ENCODE measurements around the gene ATP11B. TPM values are rescaled to one million over a fixed set of nuclear protein-coding genes. Genes with fewer than 3 reads are reported as not detected.
A peak's percentile ranks its signal among the peaks of the same experiment; 100 is the strongest.

ATP11B gene
- total and polyA plus RNA-seq, 9 of the 15 experiments (the other 6 are each of a cell fraction or from before 2014, with no cell fraction given): 11.9 to 68.7 (median 41.8) TPM

- POLR2A ChIA-PET: interaction anchor here (0.6 to 3.0 kb wide), 2 partner anchors 12 to 1045 kb away, joined by 4 to 9 read pairs; no protein-coding TSS in a partner anchor
- FAIRE-seq: no peak
- no TSS peak for BruUV-seq (replicated peaks)
Measured at GRCh38 chr3:182917134-182917533, 123.8 kb downstream of the ATP11B start.

More at GRCh38 chr3:182917134-182917533, 123.8 kb downstream of the ATP11B start:
- Histone ChIP-seq H3K36me3 (ENCODE audit: control insufficient read depth, insufficient read depth, low read length) (peaks cover 31% of the 10 kb centered on the region; the same call in 2 of the 3 replicates), H3K79me2 (ENCODE audit: control insufficient read depth, insufficient read depth, low read length) (no peaks in the 10 kb centered on the region; the same call in 2 of the 3 replicates), H3K27ac (ENCODE audit: extremely low read depth, low read depth, low read length) (no peak overlapping the region), H3K9me1 (ENCODE audit: control insufficient read depth, insufficient read depth, low read length) (no peaks in the 10 kb centered on the region), H3K27me3 (ENCODE audit: control insufficient read depth in 2 of 2, insufficient read depth in 2 of 2, low read length in 2 of 2) (no peaks in the 10 kb centered on the region), H3K4me2 (ENCODE audit: insufficient read depth, low read length) (no peak overlapping the region), H3K9ac (ENCODE audit: insufficient read depth in 1 of 2, low read depth in 2 of 2, low read length in 2 of 2) (no peak overlapping the region), H3K4me1 (replicated peaks in 1 of 2; ENCODE audit: control insufficient read depth in 2 of 2, insufficient read depth in 2 of 2, low read length in 2 of 2) (peaks cover 0 to 37% of the 10 kb centered on the region in 2 experiments; a peak in 4 of 5 replicates), H2AFZ (ENCODE audit: low read depth, low read length) (no peak overlapping the region), H3K9me3 (replicated peaks; ENCODE audit: control insufficient read depth, insufficient read depth, low read depth, low read length) (no peaks in the 10 kb centered on the region), H4K20me1 (replicated peaks; ENCODE audit: control insufficient read depth, insufficient read depth, low read length) (no peaks in the 10 kb centered on the region), H3K4me3 (no peak overlapping the region)
- peak in 2 of 4 experiments; percentile 20 to 23 for DNase-seq (ENCODE audit: extremely low read depth in 1 of 4, low spot score in 3 of 4)
- WGBS (ENCODE audit: insufficient coverage, low coverage, missing lambda C conversion rate): 35% methylated on average over 3 of the region's 3 CpGs
- CTCF ChIA-PET (ENCODE audit: low intra/inter-chr PET ratio): no interaction called here
- intact Hi-C loops (cut with micrococcal nuclease) (loop anchor here (10.0 kb wide), 1 partner anchor 468 kb away; no protein-coding TSS in a partner anchor), in situ Hi-C loops (cut with MboI) (no loop called here)
- TF ChIP-seq NFE2 (IDR thresholded peaks at IDR 0.05; ENCODE audit: low read depth) (no peak), ZNF740 (CRISPR knock-in tag; IDR thresholded peaks at IDR 0.05) (no peak), ZNF740 (tag; IDR thresholded peaks at IDR 0.05) (no peak), CCAR2 (IDR thresholded peaks at IDR 0.05; ENCODE audit: low read depth, low read length) (no peak), CBX3 (IDR thresholded peaks at IDR 0.05; ENCODE audit: borderline replicate concordance in 1 of 2, low read length in 2 of 2) (no peak), RAD51 (IDR thresholded peaks at IDR 0.05; ENCODE audit: borderline replicate concordance, low read depth) (no peak), POLR2AphosphoS2 (IDR thresholded peaks at IDR 0.05; ENCODE audit: low read length) (no peak)
- no peak for ATAC-seq
